Measurements from ENCODE around the gene CCM2. TPM values are rescaled to one million over a fixed set of nuclear protein-coding genes. Genes with fewer than 3 reads are reported as not detected.
A peak's percentile ranks its signal among the peaks of the same experiment; 100 is the strongest.

Gene CCM2
- total RNA-seq, 2 experiments from 2014 or later, result 48.8 to 52.8 TPM

- H3K27ac ChIP-seq (ENCODE audit: low read depth in 1 of 2, low read length in 2 of 2), result no peak overlapping the region
- Mint-ChIP-seq H3K4me3 (no peak overlapping the region), H3K9me3 (no peaks in the 10 kb centered on the region), H3K36me3 (ENCODE audit: low read depth) (peaks cover 97% of the 10 kb centered on the region), H3K27ac (peak overlapping the region; percentile 55), H3K27me3 (no peaks in the 10 kb centered on the region), H3K4me1 (ENCODE audit: low read depth) (peaks cover 40% of the 10 kb centered on the region)
- ChIA-PET CTCF (interaction anchor here (0.6 to 1.5 kb wide), 2 partner anchors 93 to 330 kb away, joined by 3 to 4 read pairs; no protein-coding TSS in a partner anchor), POLR2A (interaction anchor here (0.7 to 2.0 kb wide), 2 partner anchors 92 to 184 kb away, joined by 4 to 5 read pairs; no protein-coding TSS in a partner anchor)
- peaks cover 42% of the 10 kb centered on the region for H3K4me1 ChIP-seq (ENCODE audit: insufficient read depth, low read length)
- no peak for TF ChIP-seq CTCF (IDR thresholded peaks at IDR 0.05)
- DNase-seq, result no peak
- H3K4me3 ChIP-seq (ENCODE audit: low read length), result no peak overlapping the region
- intact Hi-C loops (cut with DNase I, micrococcal nuclease), result no loop called here
- no peak for ATAC-seq (ENCODE audit: poor library complexity)
- H3K36me3 ChIP-seq (ENCODE audit: insufficient read depth, low read length), result peaks cover 99% of the 10 kb centered on the region
- no peaks in the 10 kb centered on the region for H3K9me3 ChIP-seq (ENCODE audit: control insufficient read depth in 1 of 2, insufficient read depth in 1 of 2, low read length in 2 of 2)
- H3K27me3 ChIP-seq (ENCODE audit: control insufficient read depth in 1 of 2, insufficient read depth in 2 of 2, low read length in 2 of 2), result no peaks in the 10 kb centered on the region
Measured at GRCh38 chr7:45066409-45066808, 66.4 kb downstream of the CCM2 start.

- no peak overlapping the region for H3K4me3 Mint-ChIP-seq
- Histone ChIP-seq H3K4me3 (ENCODE audit: low read length) (no peak overlapping the region), H3K9me3 (ENCODE audit: control insufficient read depth in 1 of 2, insufficient read depth in 1 of 2, low read length in 2 of 2) (no peaks in the 10 kb centered on the region), H3K4me1 (ENCODE audit: insufficient read depth, low read length) (peaks cover 32% of the 10 kb centered on the region), H3K36me3 (ENCODE audit: insufficient read depth, low read length) (peaks cover 99% of the 10 kb centered on the region), H3K27ac (ENCODE audit: low read depth in 1 of 2, low read length in 2 of 2) (no peak overlapping the region), H3K27me3 (ENCODE audit: control insufficient read depth in 1 of 2, insufficient read depth in 2 of 2, low read length in 2 of 2) (no peaks in the 10 kb centered on the region)
- ATAC-seq (ENCODE audit: poor library complexity) (no peak), DNase-seq (no peak)
- ChIA-PET POLR2A (no interaction called here), CTCF (no interaction called here)
- H3K27me3 Mint-ChIP-seq, result no peaks in the 10 kb centered on the region
- H3K36me3 Mint-ChIP-seq (ENCODE audit: low read depth), result peaks cover 97% of the 10 kb centered on the region
- intact Hi-C loops (cut with DNase I, micrococcal nuclease), result no loop called here
- TF ChIP-seq CTCF (IDR thresholded peaks at IDR 0.05), result no peak
- no peak overlapping the region for H3K27ac Mint-ChIP-seq
- no peaks in the 10 kb centered on the region for H3K9me3 Mint-ChIP-seq
- peaks cover 31% of the 10 kb centered on the region for H3K4me1 Mint-ChIP-seq (ENCODE audit: low read depth)
Measured at GRCh38 chr7:45067582-45067981, 67.6 kb downstream of the CCM2 start.

DNA sequence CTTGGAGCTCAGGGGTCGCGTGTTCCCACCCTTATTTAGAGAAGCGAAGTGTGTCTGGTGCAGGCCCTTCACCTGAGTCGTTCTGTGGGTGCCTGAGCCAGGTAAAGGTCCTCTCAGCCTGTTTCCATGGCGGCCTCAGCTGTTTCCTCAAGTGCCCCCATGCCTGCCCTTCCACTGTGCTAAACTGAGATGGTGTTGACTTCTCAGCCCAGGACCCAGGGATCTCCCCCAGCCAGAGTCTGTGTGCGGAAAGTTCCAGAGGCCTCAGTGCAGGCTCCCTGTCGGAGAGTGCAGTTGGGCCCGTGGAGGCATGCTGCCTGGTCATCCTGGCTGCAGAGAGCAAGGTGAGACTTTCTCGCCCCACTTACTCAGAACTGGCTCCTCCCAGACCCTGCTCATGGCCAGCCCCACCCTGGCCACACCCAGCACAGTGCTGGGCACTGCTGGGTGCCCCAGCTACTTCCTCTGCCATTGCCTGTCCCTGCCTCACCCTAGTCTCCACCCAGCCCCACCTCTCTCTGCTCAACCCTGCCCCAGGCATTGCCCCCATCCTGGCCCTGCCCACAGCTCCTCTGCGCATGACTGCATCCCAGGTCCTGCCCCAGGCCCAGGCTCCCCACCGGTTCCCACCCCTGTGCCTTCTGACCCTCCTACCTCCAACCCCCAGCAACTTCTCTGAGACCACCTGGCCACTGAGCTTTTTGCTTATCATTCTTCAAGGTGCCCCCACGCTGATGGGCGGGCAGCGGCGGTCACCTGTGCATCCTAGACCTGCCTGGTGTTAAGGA is 68.4 kb downstream of the CCM2 start:
- ChIA-PET CTCF (no interaction called here), POLR2A (interaction anchor here (1.0 to 1.3 kb wide), 3 partner anchors 9 to 41 kb away, joined by 3 to 4 read pairs (median 3); no protein-coding TSS in a partner anchor)
- H3K4me3 Mint-ChIP-seq, result no peak overlapping the region
- DNase-seq, result no peak
- Histone ChIP-seq H3K4me3 (ENCODE audit: low read length) (no peak overlapping the region), H3K9me3 (ENCODE audit: control insufficient read depth in 1 of 2, insufficient read depth in 1 of 2, low read length in 2 of 2) (no peaks in the 10 kb centered on the region), H3K36me3 (ENCODE audit: insufficient read depth, low read length) (peaks cover 99% of the 10 kb centered on the region), H3K27me3 (ENCODE audit: control insufficient read depth in 1 of 2, insufficient read depth in 2 of 2, low read length in 2 of 2) (no peaks in the 10 kb centered on the region), H3K27ac (ENCODE audit: low read depth in 1 of 2, low read length in 2 of 2) (no peak overlapping the region), H3K4me1 (ENCODE audit: insufficient read depth, low read length) (peaks cover 32% of the 10 kb centered on the region)
- no peaks in the 10 kb centered on the region for H3K27me3 Mint-ChIP-seq
- H3K4me1 Mint-ChIP-seq (ENCODE audit: low read depth), result peaks cover 31% of the 10 kb centered on the region
- no peak for TF ChIP-seq CTCF (IDR thresholded peaks at IDR 0.05)
- intact Hi-C loops (cut with DNase I, micrococcal nuclease), result no loop called here
- peak overlapping the region; percentile 42 for H3K27ac Mint-ChIP-seq
- no peak for ATAC-seq (ENCODE audit: poor library complexity)
- H3K36me3 Mint-ChIP-seq (ENCODE audit: low read depth), result peaks cover 98% of the 10 kb centered on the region
- H3K9me3 Mint-ChIP-seq, result no peaks in the 10 kb centered on the region
